Keratinocyte (primary cell): Measurements from ENCODE around the gene HPS1. TPM values are rescaled to one million over a fixed set of nuclear protein-coding genes. Genes with fewer than 3 reads are reported as not detected.
A peak's percentile ranks its signal among the peaks of the same experiment; 100 is the strongest.

Source experiments
- DNase-seq: peaks from one replicate; pipeline ENCODE4 v3.0.0-alpha.2; 2011; ENCODE audit warnings: low read depth, missing footprints, low spot score
- FAIRE-seq: peaks from 2 replicates; lab custom pipeline; 2011; peaks lifted over from hg19 to GRCh38; lab: Jason Lieb, UNC
- H2AFZ ChIP-seq: 2 replicates; pipeline ENCODE4 v1.6.0; 2012; ENCODE audit warnings: low read length, control low read depth, inconsistent platforms; ENCODE audit not compliant: control insufficient read depth
- H3K27ac ChIP-seq: 2 replicates; pipeline ENCODE4 v1.5.1; 2011; ENCODE audit warnings: low read length; ENCODE audit not compliant: control insufficient read depth, insufficient read depth
- H3K27me3 ChIP-seq: 3 replicates; pipeline ENCODE4 v1.6.0; 2011; ENCODE audit warnings: low read length; ENCODE audit not compliant: control insufficient read depth, insufficient read depth; ENCODE audit errors: extremely low read depth
- H3K36me3 ChIP-seq, 2 experiments: 2 replicates in 1 of 2; 3 replicates in 1 of 2; pipeline ENCODE4 v1.5.1; 2011; ENCODE audit warnings: low read length in 2 of 2, mild to moderate bottlenecking in 1 of 2; ENCODE audit not compliant: control insufficient read depth in 2 of 2, insufficient read depth in 2 of 2; ENCODE audit errors: extremely low read depth in 1 of 2
- H3K4me1 ChIP-seq: 3 replicates; pipeline ENCODE4 v1.5.1; 2011; ENCODE audit warnings: low read length; ENCODE audit not compliant: control insufficient read depth, insufficient read depth; ENCODE audit errors: extremely low read depth
- H3K4me2 ChIP-seq: 3 replicates; pipeline ENCODE4 v1.6.0; 2011; ENCODE audit warnings: low read depth, low read length; ENCODE audit not compliant: control insufficient read depth, insufficient read depth; ENCODE audit errors: extremely low read depth
- H3K4me3 ChIP-seq, 3 experiments: fragments of 200-600 bp in 1 of 3; sonication (generic) in 1 of 3; 2 replicates in 2 of 3; 3 replicates in 1 of 3; pipeline ENCODE4 v1.5.1; 2011 to 2016; ENCODE audit warnings: low read length in 3 of 3, mild to moderate bottlenecking in 3 of 3, control low read depth in 2 of 3, inconsistent platforms in 1 of 3, low read depth in 1 of 3, mixed read lengths in 1 of 3, mixed run types in 1 of 3, moderate library complexity in 1 of 3; ENCODE audit not compliant: control insufficient read depth in 2 of 3, insufficient read depth in 2 of 3; ENCODE audit errors: extremely low read depth in 1 of 3
- H3K79me2 ChIP-seq: 2 replicates; pipeline ENCODE4 v1.6.0; 2012; ENCODE audit warnings: low read length; ENCODE audit not compliant: control insufficient read depth, insufficient read depth
- H3K9ac ChIP-seq: 3 replicates; pipeline ENCODE4 v1.6.0; 2011; ENCODE audit warnings: low read length; ENCODE audit not compliant: control insufficient read depth, insufficient read depth; ENCODE audit errors: extremely low read depth
- H3K9me1 ChIP-seq: 3 replicates; pipeline ENCODE4 v1.6.0; 2011; ENCODE audit warnings: low read length; ENCODE audit not compliant: control insufficient read depth, insufficient read depth; ENCODE audit errors: extremely low read depth
- H3K9me3 ChIP-seq: 2 replicates; pipeline ENCODE4 v1.5.1; 2012; ENCODE audit warnings: low read depth, low read length; ENCODE audit not compliant: control insufficient read depth
- H4K20me1 ChIP-seq: 3 replicates; pipeline ENCODE4 v1.6.0; 2011; ENCODE audit warnings: low read length; ENCODE audit not compliant: control insufficient read depth, insufficient read depth; ENCODE audit errors: extremely low read depth
- EZH2 ChIP-seq: IDR thresholded peaks from one replicate; pipeline ENCODE4 v1.6.1; 2012; ENCODE audit warnings: inconsistent platforms, mild to moderate bottlenecking, low read length, moderate library complexity
- dilution Hi-C: fragments of 300-500 bp; cut with MboI; formaldehyde crosslinking; loops from one replicate; pipeline ENCODE4 v1.7.0; 2020; ENCODE audit warnings: low sequenced_read_pairs; ENCODE audit not compliant: extremely low pct_ligation_motif_present
- polyA plus RNA-seq, 5 experiments: library from polyadenylated mRNA; depleted of rRNA in 3 of 5; stranded (reverse) in 3 of 5; stranded (forward) in 1 of 5; unstranded in 1 of 5; fragments of >200 nt; gene quantifications; 1 replicate in 1 of 5; 2 replicates in 3 of 5; 3 replicates in 1 of 5; pipeline versions ENCODE4 v1.2.1 to v1.2.3, GENCODE V29; 2011 to 2012; ENCODE audit warnings: missing spikeins in 2 of 5, low read depth in 1 of 5, low replicate concordance in 1 of 5
- TF ChIP-seq, protein P1 (sequence below), 3 experiments: IDR thresholded peaks in 1 of 3; conservative IDR thresholded peaks in 1 of 3; optimal IDR thresholded peaks in 1 of 3; 2 replicates in 2 of 3; 3 replicates in 1 of 3; pipeline versions ENCODE3 to v1.5.1; 2011; ENCODE audit warnings: low read length in 3 of 3, mild to moderate bottlenecking in 3 of 3, moderate library complexity in 2 of 3, control low read depth in 1 of 3, inconsistent platforms in 1 of 3; ENCODE audit not compliant: insufficient read depth in 2 of 3; ENCODE audit errors: extremely low read depth in 1 of 3

HPS1 gene
- polyA plus RNA-seq, 1 donor (not counting 4 experiments of a cell fraction or from before 2014, with no cell fraction given): 39.4 TPM

DNA sequence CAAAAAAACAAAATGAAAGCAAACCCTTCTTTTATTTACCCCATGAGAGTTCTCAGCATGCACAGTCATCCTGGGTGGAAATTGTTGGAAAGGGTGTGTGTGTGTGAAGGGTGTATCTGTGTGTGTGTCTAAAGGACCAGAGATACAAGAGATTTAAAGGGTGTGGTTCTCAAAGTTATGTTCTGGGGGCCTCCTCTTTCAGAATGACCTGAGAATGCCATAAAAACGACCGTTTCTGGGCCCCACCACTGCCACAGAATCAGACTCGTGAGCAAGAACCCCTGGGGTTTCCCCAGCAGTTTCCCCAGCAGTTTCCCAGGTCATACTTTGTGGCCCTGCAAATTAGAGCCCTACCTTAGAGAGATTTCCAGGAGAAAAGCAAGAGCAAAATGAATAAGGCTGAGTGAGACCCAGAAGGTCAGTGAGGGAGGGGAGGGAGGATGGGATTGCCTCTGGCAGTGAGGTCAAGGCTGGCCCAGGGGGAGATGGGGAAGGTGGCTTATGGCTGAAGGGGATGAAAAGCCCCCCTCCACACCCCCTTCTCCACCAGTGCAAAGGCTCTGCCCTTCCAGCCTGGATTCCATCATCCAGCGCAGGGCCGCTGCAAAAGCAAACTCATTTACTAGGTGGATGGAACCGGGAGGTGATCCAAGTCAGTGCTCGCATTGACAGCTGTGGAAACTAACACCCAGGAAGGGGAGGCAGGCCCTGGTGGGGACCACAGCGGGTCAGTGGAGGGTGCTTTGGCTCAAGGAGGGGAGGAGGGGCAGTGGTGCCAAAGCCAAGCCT lies 42.0 kb downstream of the HPS1 start:
- dilution Hi-C loops: no loop called here
- H4K20me1 ChIP-seq: no peaks in the 10 kb centered on the region
- no peak for DNase-seq

DNA sequence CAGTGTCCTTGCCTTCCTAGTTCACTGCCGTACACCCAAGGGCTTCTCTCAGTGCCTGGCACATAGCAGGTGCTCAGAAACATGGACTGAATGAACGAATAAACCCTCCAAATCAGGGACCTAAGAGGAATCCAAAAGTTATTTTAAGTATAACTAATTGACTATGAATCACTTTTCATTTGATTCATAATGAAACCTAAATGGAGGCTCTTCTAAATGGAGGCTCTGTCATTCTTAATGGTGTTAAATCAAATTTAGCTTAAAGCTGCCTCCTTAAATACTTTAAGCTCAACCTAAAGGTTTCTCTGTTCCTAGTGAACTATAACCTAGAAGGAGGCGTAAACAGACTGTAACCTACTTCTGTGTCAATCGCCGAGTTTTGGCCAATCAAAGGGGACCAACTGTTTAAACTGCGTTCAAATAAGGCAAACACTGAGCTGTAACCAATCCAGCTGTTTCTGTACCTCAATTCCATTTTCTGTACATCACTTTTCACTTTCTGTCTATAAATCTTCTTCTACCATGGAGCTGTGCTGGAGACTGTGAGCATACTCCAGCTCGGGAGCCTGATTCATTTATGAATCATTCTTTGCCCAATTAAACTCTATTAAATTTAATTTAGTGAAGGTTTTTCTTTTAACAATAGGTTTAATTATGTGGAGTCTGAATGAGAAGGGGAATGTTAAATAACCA lies 42.8 kb downstream of the HPS1 start:
- H3K4me2 ChIP-seq: peak overlapping the region; percentile 74
- no peak for TF ChIP-seq EZH2
- TF ChIP-seq, protein P1, sequence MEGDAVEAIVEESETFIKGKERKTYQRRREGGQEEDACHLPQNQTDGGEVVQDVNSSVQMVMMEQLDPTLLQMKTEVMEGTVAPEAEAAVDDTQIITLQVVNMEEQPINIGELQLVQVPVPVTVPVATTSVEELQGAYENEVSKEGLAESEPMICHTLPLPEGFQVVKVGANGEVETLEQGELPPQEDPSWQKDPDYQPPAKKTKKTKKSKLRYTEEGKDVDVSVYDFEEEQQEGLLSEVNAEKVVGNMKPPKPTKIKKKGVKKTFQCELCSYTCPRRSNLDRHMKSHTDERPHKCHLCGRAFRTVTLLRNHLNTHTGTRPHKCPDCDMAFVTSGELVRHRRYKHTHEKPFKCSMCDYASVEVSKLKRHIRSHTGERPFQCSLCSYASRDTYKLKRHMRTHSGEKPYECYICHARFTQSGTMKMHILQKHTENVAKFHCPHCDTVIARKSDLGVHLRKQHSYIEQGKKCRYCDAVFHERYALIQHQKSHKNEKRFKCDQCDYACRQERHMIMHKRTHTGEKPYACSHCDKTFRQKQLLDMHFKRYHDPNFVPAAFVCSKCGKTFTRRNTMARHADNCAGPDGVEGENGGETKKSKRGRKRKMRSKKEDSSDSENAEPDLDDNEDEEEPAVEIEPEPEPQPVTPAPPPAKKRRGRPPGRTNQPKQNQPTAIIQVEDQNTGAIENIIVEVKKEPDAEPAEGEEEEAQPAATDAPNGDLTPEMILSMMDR (optimal IDR thresholded peaks at IDR 0.05 in 1 of 3, IDR thresholded peaks at IDR 0.05 in 1 of 3, conservative IDR thresholded peaks at IDR 0.05 in 1 of 3; ENCODE audit: extremely low read depth in 1 of 3, insufficient read depth in 2 of 3, low read length in 3 of 3): no peak
- peak overlapping the region; percentile 51 for H3K9ac ChIP-seq
- dilution Hi-C loops: no loop called here
- DNase-seq (no peak), FAIRE-seq (no peak)
- H3K36me3 ChIP-seq: no peaks in the 10 kb centered on the region
- H3K27ac ChIP-seq: peak overlapping the region; percentile 54
- peak overlapping the region in 1 of 3 experiments; percentile 27 for H3K4me3 ChIP-seq
- H3K4me1 ChIP-seq: peaks cover 13% of the 10 kb centered on the region
- H3K9me1 ChIP-seq: no peaks in the 10 kb centered on the region
- H3K27me3 ChIP-seq: no peaks in the 10 kb centered on the region
- no peaks in the 10 kb centered on the region for H4K20me1 ChIP-seq
- H3K9me3 ChIP-seq: no peaks in the 10 kb centered on the region
- H3K79me2 ChIP-seq: no peaks in the 10 kb centered on the region
- peak overlapping the region; percentile 47 for H2AFZ ChIP-seq

More for the DNA sequence above, 42.0 kb downstream of the HPS1 start:
- peaks cover 13% of the 10 kb centered on the region for H3K4me1 ChIP-seq
- H3K27ac ChIP-seq: peak overlapping the region; percentile 54
- H3K4me3 ChIP-seq: peak overlapping the region in 1 of 3 experiments; percentile 27
- H3K4me2 ChIP-seq: peak overlapping the region; percentile 74
- no peaks in the 10 kb centered on the region for H3K36me3 ChIP-seq
- TF ChIP-seq, protein P1 (optimal IDR thresholded peaks at IDR 0.05 in 1 of 3, IDR thresholded peaks at IDR 0.05 in 1 of 3, conservative IDR thresholded peaks at IDR 0.05 in 1 of 3; ENCODE audit: extremely low read depth in 1 of 3, insufficient read depth in 2 of 3, low read length in 3 of 3): no peak
- TF ChIP-seq EZH2: no peak
- peak overlapping the region; percentile 47 for H2AFZ ChIP-seq
- H3K9ac ChIP-seq: peak overlapping the region; percentile 51
- no peaks in the 10 kb centered on the region for H3K27me3 ChIP-seq
- FAIRE-seq: no peak
- H3K9me1 ChIP-seq: no peaks in the 10 kb centered on the region
- no peaks in the 10 kb centered on the region for H3K9me3 ChIP-seq
- H3K79me2 ChIP-seq: no peaks in the 10 kb centered on the region
